Vagina (tissue), 2 donors: ENCODE data around the gene CAMK2N1.
"Not testable (repeated sequence)": the region's sequence is repeated elsewhere in the genome, so short reads cannot be mapped to it uniquely, and the experiment has no call there.

ENCODE experiments used
- CTCF ChIP-seq, 3 experiments: fragments of 450-650 bp in 2 of 3; fragments of 200-600 bp in 1 of 3; sonication (generic) in 1 of 3; IDR thresholded peaks; one replicate each; pipeline ENCODE4 v1.5.1; 2017 to 2019; ENCODE audit warnings: antibody characterized with exemption in 3 of 3, mild to moderate bottlenecking in 2 of 3, moderate library complexity in 2 of 3
- POLR2A ChIP-seq, 2 donors: fragments of 450-650 bp; IDR thresholded peaks; one replicate each; pipeline ENCODE4 v1.6.1; 2017; ENCODE audit warnings: antibody characterized with exemption in 2 of 2, mild to moderate bottlenecking in 2 of 2, moderate library complexity in 2 of 2

DNA sequence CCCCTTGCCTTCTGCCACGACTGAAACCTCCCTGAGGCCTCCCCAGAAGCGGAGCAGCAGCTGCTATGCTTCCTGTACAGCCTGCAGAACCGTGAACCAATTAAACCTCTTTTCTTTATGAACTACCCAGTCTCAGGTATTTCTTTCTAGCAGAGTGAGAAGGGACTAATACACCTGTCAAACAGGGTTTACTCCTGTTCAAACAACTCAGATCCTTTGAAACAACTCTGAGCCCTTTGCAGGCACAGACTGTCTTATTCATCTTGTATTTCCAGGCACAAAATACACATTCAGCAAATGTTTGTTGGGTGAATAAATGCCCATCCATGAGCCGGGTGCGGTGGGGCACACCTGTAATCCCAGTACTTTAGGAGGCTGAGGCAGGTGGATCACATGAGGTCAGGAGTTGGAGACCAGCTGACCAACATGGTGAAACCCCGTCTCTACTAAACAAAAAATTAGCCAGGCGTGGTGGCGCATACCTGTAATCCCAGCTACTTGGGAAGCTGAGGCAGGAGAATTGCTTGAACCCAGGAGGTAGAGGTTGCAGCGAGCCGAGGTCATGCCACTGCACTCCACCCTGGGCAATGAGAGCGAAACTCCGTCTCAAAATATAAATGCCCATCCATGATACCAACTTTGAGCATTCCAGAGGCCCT, 10.8 kb upstream of the CAMK2N1 start:
- TF ChIP-seq CTCF, POLR2A (IDR thresholded peaks at IDR 0.05): not testable (repeated sequence)
